Fibroblast of peridontal ligament (primary cell): ENCODE measurements around the gene NDUFAF2.

Source experiments
- DNase-seq: peaks from one replicate; pipeline ENCODE4 v3.0.0-alpha.2; 2010; ENCODE audit errors: extremely low read depth

The NDUFAF2 gene

DNA sequence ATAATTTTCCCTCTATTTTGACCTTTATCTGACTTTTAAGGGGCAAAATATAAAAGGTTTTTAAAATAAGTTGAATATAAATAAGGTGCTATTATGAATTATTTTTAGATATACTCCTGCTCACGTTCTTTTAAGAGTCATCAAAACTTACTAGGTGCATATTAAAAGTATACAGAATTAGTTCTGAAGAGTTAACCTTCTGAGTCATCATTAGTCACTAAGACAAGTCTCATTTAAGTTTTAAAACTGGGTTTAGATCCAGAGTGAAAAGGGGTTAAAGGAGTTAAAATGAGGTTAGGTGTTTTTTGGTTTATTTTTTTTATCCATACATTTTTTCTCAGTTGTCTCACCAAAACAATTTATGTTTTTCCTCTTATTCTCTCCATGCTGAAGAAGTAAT, 175.5 kb downstream of the NDUFAF2 start:
- peak; percentile 3 for DNase-seq

DNA sequence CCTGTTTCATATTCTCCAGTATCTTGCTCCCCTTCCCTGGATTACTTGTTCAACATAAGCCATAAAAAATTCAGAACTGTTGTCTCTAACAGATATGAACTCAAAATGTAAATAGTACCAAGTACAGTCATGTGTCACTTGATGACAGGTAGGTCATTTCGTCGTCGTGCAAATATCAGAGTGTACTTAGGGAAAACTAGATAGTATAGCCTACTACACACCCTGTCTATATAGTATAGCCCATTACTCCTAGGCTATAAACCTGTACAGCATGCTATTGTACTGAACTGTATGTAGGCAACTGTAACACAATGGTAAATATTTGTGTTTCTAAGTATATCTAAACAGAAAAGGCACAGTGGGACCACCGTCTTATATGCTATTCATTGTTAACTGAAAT, 178.1 kb downstream of the NDUFAF2 start:
- no peak for DNase-seq

DNA sequence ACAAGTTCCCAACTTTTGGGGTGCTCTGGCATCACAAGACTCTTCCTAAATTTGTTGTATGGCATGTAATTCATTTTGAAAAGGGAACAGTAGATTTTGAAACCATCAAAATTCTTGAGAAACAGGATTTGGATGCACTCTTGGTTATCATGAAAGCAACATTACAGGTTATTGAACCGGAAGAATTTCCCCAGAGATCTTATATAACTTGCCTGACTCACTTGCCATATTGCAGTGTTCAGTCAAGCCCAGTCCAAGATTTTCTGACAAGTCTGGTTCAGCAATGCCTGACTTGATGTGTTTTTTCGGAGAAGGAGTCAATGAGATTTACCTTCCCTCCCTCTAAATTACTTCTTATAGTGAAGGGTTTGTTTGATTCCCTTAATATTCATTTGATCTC, 185.3 kb downstream of the NDUFAF2 start:
- DNase-seq: peak; percentile 36

DNA sequence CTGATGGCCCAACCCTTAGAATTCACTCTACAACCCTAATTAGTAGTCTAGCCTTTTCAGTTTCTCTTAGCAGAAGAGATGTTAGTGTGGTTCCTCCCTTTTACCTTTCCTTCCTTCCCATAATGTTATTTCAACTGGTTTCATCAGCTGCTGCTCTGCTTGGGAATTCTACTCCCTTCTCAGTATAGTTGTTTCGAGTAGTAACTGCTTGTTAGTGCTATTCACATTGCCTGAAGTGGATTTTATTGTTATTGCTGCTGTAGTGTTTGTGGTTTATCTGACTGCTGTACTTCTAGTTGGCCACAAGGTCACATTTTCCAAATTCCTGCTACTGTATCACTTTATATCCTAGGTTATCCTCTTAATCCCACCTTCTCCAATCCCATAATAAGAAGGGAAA, 187.6 kb downstream of the NDUFAF2 start:
- DNase-seq: peak; percentile 50

DNA sequence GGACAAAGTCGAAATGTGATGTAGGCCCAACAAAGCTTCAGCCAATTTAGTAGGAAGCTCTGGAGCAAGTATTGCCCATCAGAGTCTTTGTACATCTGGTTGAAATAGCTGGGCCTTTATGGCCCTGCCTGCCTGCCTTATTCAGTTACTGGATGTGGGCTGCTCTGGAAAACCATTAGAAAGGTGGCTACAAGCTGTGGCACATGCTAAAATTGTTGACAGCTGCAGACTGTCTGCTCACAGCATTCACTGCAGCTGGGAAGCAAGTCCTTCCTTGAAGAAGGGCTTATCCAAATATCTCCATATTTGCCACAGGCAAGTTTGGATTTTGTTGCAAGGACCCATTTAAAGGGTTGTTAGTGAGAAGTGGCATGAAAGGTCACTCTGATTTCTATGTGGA, 192.8 kb downstream of the NDUFAF2 start:
- no peak for DNase-seq

DNA sequence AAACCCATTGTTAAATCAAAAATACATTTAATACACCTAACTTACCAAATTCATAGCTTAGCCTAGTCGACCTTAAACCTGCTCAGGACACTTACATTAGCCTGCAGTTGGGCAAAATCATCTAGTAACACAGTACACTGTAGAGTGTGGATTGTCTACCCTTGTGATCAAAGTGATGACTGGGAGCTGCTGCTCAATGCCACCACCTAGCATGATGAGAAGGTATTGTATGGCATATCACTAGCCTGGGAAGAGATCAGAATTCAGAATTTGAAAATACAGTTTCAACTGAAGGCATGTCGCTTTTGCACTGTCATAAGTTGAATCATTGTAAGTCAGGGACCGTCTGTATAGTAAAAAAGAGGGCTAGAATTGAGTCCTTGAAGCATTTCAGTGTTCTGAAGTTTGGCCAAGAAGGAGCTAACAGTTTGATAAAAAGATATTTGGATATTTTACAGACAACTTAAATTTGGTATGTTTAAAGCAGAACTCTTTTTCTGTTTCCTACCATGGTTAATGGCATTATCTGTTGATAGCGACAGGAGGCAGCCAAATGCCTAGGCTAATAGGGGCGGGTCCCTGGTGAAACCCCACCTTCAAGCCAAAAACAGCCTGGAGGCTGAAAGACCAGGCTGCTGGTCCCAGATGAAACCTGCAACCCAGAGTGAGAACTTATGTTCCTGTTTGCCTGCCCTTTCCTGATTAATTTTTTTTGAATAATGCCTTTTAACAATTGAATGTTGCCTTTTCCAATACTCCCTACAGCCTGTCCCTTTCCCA, 194.3 kb downstream of the NDUFAF2 start:
- DNase-seq: no peak

DNA sequence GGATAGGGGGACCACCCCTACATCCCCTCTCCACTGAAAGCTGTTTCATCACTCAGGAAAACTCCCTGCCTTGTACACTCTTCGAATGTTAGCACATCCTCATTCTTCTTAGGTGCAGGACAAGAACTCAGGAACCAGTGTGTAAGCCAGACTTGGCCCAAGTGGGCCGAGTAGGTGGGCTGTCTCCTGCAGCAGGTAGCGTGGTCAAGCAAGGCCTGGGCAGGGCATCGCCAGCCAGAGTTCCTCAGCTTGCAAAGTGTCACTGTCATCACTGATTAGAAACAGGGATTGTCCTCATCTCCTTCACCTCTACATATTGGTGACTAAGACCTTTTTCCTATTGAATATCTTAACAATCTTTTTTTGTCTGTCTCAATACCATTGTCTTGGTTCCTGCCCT, 194.9 kb downstream of the NDUFAF2 start:
- DNase-seq: no peak

DNA sequence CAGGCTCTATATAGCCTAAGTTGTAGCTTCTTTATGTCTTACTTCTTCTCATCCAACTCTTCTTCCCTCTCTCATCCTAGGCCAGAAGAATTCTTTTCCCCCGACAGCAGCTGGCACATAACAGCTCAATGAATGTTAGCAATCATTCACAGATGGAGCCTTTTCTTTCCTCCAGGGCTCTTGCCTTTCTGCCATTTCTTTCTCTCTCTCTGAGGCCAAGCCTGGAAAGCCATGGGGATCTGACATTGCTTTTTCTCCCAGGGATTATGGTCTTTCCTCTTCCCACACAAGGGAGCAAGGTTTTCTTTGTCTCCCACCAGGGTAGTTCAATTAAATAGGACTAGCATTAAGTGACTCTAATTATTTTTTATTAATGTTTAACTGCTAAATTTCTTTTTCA, 196.8 kb downstream of the NDUFAF2 start:
- no peak for DNase-seq

DNA sequence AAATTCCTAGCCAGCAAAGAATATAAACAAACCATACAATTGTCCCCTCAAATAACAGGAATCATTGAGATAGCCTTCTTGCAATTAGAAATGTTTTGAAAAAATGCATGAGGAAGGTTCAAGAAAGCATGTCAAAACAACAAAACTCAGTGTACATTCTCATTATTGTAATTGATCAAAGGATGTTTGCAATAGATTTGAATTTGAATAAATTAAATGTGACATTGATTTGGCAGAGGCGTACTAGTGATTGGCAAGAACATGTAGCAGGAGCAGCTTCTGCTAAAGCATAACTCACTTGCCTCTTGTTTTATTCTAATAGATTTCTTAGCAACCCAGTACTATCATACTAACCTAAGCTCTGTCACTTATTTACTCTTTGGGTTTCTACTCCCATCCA, 197.4 kb downstream of the NDUFAF2 start:
- DNase-seq: no peak

DNA sequence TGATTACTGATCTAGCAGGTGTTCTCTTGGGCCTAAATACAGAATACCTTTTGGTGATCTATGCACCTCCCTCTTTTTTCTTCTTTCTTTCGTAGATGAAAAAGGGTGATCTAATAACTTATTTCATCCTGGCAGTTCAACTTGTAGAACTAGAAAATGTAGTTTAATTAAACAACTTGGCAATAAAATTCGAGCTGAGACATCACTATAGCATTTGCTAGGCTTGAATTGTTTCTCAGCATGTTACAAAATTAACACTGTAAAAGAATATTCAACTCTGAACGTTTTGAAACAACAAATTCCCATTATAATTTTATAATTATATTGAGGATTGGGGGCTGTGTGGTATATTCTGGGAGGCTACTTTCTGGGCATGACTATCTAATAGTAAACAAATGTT, 197.8 kb downstream of the NDUFAF2 start:
- no peak for DNase-seq

DNA sequence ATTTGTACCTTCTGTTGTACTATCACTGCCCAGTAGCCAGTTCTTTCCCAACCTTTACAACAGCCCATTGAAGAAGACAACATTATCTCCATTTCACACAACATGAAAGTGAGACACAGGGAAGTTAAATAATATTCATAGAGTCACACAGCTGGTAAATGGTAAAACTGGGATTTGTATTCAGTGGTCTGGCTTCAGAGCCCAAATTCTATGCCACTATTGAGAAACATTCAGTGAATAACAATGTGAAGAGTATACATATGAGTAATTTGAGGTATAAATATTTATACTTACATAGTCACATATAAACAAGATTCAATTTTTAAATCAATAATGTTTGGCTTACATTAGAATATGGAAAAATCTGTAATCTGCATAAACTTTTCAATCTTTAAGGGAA, 203.5 kb downstream of the NDUFAF2 start:
- DNase-seq: peak; percentile 80

DNA sequence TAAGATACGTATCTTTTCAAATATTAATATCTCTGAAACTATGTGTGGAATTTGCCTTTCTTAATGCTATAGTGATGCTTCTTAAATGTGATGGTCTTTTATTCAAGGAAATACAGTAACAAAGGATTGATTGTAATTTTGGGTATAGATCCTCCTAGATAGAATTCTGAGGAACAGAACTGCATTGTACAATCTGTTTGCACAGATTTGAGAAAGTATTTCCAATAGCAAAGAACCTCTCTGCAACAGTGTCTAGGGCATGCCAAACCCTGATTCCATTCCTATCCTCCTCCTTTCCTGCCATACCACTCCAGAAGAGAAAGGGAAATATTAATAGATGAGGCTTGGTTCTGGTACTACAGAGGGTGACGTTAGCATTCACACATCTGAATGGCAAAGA, 206.9 kb downstream of the NDUFAF2 start:
- no peak for DNase-seq

DNA sequence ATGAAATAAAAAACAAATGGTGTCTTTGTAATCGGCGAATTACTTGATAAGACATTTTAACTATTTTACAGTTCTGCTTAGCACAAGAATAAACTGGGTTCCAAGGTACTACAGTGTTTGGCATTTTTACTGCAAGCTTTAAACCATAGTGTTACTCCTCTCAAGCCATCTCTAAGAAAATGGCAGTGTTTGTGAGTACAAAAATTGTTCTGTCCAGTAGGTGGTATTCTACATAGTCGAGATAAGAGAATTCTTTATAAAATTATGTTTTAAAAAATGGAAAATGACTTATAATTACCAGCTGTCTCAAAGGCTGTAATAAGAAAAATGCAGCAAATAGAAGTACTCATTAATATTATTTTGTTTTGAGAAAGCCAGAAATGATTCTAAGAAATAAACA, 214.1 kb downstream of the NDUFAF2 start:
- no peak for DNase-seq

DNA sequence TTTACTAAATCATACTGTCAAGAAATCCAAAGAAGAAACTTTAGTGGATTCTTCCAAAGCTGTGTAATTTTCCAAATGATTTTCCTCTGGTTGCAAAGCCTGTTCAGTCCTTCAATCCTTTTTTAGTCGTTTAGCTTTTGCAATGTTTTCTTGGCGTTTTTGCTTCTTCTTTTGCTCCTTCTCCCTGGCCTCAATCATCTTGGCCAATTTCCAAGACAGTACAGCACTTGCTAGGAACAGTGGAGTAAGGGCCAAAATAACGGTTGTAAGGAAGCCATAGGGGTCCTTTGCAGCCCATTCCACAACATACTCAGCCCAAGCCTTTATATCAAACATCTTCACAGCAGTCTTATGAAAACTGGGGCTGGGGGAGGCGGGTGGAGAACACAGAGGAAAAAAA, 214.8 kb downstream of the NDUFAF2 start:
- no peak for DNase-seq

DNA sequence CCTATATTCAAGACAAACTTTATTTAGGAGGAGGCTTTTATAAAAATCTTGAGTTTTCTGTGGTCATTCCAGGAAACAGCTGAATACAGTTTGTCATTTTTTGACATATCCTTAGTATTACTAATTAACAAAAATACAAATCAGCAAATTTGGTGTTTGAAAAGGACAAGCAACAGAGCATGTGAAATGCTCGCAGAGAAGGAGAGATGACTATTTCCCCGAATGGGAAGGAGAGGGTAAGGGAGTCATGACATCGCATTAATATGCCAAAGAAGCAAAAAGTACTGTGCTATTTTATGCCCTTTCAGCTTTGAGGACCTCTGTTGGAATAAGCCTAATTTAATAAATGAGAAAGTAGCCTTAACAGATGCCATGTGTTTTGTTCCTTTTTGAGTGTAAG, 215.5 kb downstream of the NDUFAF2 start:
- DNase-seq: no peak

DNA sequence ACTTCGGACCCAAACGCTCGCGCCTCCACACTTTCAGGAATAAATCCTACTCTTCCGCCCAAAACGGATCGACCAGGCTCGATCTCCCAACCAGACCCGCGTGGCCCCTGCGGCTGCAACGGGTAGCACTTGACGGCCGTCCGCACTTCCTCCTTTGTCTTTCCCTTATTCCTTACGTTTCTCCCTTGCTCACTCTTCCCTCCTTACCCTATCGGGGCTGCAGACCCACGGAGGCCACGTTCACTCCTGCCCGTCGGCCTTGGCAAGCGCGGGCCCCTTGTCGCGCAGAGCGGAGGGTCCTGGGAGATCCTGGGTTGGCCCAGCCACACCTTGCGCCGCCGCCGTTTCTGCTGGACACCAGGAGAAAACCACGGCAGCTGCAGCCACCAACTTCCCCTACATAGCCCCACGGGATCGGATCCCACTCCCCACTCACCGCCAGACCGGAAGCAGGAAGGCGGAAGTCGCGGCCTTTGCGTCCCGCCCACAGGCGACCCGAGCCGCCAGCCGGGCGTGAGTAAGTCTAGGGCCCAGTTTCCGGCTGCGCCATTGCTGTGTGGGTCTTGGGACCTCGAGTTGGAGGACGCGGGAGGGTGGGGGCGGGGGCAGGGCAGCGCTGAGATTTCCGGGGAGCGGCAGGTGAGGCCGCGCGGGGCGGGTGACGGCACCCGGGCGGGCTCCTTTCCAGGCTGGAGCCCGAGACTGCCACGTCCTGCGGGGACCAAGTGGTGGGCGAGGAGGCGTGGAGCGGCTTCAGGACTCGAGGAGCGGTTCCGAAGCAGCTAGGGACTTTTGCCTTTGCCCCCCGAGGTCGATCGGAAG, 217.2 kb downstream of the NDUFAF2 start, which contains the start of gene SMIM15:
Gene SMIM15 (minus strand): TSS at position 459 of the 822 bp plus-strand sequence. CDS start 2,297 bp downstream, outside the sequence.
- peak; percentile 81 for DNase-seq

DNA sequence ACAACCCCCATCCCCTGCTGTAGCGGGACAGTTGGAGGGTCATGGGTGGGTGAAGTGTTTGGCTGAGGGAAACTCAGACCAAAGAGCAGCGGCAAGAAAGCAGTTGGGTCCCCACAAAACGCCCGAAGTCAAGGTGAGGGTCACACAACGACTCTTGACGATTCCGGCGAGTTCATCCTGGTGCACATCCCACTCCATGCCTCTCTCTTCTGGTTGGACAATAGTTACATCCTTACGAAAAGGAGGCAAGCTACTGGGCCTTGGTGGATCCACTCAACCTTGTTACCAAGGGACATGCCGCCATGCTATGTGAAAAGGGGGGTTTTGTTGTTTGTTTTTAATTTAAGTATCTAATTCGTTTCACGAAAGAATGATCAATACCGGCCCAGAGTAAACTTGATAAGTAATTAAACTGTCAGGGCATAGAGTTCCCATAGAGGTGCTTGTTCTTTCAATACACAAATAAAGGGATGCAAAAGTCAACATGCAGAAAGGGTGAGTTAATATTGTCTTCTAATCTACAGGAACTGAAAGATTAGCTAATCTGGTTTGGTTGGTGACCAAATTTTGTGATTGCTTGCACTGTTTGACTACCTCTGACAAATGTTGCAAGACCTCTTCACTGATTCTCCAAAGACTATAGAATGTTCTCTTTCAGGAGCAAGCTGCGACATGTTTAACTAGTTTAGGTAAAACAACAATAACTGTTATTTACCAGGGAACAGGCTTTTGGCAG, 218.0 kb downstream of the NDUFAF2 start:
- peak; percentile 42 for DNase-seq

DNA sequence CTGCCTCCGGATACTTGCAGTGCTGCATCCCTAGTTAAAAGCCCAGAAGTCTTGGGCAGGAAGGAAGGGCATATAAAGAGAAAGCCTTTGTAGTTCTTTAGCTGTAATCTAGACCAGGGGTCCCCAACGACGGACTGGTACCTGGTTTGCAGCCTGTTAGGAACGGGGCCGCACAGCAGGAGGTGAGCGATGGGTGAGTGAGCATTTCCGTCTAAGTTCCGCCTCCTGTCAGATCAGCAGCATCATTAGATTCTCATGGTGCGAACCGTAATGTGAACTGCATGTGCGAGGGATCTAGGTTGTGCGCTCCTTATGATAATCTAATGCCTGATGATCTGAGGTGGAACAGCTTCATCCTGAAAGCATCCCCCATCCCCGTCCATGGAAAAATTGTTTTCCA, 218.9 kb downstream of the NDUFAF2 start:
- DNase-seq: no peak

DNA sequence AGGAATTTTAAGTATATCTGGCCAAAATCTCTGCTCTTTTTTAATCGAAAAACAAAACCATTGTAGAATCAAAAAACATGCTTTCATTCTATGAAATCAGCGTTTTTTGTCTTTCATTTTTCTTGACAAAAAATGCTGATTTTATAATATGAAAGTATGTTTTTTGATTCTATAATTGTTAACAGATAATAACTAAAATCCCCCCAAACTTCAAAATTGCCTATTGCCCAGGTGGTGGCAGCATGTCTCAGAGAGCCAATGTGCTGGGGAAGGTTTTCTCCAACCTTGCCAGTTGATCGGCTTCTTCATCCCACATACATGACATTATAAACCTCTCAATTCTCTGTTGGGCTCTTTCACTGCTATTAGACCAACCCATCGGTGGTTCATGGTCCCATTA, 222.4 kb downstream of the NDUFAF2 start:
- peak; percentile 78 for DNase-seq

DNA sequence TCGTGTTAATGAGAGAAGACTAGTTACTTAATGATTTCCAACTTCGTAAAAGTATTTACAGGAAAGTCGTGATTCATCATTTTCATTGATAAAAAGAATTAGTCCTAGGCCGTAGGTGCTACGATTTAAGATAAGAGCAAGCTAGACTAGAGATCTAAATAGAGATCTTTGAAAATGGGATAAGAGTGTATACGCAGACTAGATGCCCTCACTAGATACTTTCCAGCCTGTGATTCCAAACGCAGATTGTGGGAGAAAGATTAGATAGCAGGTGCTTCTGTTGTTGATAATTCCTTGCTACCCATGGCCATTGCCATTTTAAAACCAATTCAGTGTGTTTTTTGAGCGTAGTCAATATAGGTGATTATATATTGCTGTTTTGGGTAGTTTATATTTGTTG, 223.9 kb downstream of the NDUFAF2 start:
- no peak for DNase-seq

DNA sequence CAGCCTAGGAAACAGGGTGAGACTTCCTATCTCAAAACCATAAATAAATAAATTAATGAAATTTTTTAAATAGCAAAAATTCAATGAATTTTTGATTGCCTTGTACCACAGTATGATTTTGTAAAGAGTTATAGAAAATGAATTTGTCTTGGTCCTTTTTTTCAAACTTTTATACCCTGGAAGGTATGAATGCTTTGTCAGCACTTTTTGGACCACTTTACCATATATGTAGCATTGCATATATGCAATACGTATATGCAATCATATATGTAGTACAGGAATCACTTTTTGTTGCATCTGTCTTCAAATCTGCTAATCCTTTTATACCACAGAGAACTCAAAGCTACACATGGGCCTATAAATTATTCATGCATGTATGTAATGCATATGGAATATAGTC, 226.5 kb downstream of the NDUFAF2 start:
- no peak for DNase-seq

DNA sequence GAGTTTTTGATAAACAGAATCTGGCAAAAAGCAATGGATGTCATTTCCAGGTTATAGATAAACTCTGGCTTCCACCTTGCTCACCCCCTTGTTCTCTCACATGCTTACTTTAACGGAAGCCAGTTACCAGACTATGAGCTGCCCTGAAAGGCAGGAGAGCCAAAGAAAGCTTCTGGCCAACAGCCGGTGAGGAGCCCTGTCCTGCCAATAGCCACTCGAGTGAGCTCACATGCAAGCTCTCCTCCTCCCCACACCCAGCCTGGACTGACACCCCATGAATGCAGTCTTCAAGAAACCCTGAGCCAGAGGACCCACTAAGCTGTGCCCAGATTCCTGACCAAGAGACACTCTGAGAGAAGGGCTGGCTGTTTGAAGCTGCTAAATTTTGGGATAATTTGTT, 231.6 kb downstream of the NDUFAF2 start:
- no peak for DNase-seq
